Gastrocnemius medialis (tissue), 4 donors: ENCODE measurements around the gene TP53AIP1.

Experiments
- CTCF ChIP-seq, 5 experiments: fragments of 450-650 bp in 3 of 5; fragments of 200-600 bp in 2 of 5; sonication (generic) in 2 of 5; IDR thresholded peaks in 4 of 5; conservative IDR thresholded peaks in 1 of 5; 1 replicate in 4 of 5; 2 replicates in 1 of 5; pipeline ENCODE4 v1.5.1; 2016 to 2019; ENCODE audit warnings: antibody characterized with exemption in 5 of 5, mild to moderate bottlenecking in 3 of 5, moderate library complexity in 3 of 5
- POLR2A ChIP-seq, 2 donors: fragments of 450-650 bp; IDR thresholded peaks; one replicate each; pipeline ENCODE4 v1.6.1; 2017; ENCODE audit warnings: antibody characterized with exemption in 2 of 2, mild to moderate bottlenecking in 2 of 2, moderate library complexity in 2 of 2

DNA sequence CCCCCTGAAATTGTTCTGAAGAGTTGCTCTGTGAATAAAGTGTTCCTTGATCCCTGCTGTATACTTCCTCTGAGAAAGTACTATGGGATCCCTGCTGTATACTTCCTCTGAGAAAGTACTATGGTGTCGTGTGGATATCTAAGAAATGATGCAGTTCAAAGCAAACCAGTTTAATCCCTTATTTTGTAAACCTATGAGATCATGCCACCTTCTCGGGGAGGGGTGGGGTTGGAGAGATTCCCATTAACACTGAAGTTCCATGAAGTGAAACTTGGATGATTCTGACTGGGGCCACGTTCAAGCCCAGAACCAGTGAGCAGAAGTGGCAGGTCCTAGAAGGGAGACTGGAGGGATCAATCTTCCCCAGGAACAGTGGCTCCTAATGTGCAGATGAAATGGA is 13.0 kb upstream of the TP53AIP1 start:
- TF ChIP-seq CTCF (IDR thresholded peaks at IDR 0.05 in 4 of 5, conservative IDR thresholded peaks at IDR 0.05 in 1 of 5) (no peak), POLR2A (IDR thresholded peaks at IDR 0.05) (no peak)
